ENCODE measurements around the gene RABIF. TPM values are rescaled to one million over a fixed set of nuclear protein-coding genes. Genes with fewer than 3 reads are reported as not detected.
A peak's percentile ranks its signal among the peaks of the same experiment; 100 is the strongest.
"Not testable (repeated sequence)": the region's sequence is repeated elsewhere in the genome, so short reads cannot be mapped to it uniquely, and the experiment has no call there.

The RABIF gene
- 10 to 100 TPM in 3 of 4 donors, 1 to 10 TPM in 1; 7.8 to 11.2 (median 10.3) TPM for polyA plus RNA-seq
- long read RNA-seq, donor 1 = 0 reads
- long read RNA-seq, donor 2, partial matches to known transcripts = 0 of 2 reads
- long read RNA-seq, donor 2, other reads (novel, unspliced or antisense) = 0 of 2 reads
- long read RNA-seq, donor 3, transcript RABIF-201 (2 exons, 2,430 nt) = major isoform, 11 of 11 reads
- long read RNA-seq, donor 3, partial matches to known transcripts = 0 of 11 reads
- long read RNA-seq, donor 3, other reads (novel, unspliced or antisense) = 0 of 11 reads
- long read RNA-seq, donor 4, partial matches to known transcripts = 0 of 1 reads
- long read RNA-seq, donor 4, other reads (novel, unspliced or antisense) = 0 of 1 reads
- long read RNA-seq, donor 5, partial matches to known transcripts = 0 of 4 reads
- long read RNA-seq, donor 5, other reads (novel, unspliced or antisense) = 0 of 4 reads
- long read RNA-seq, donor 6, transcript RABIF-201 (2 exons, 2,430 nt) = major isoform, 5 of 5 reads
- long read RNA-seq, donor 6, partial matches to known transcripts = 0 of 5 reads
- long read RNA-seq, donor 6, other reads (novel, unspliced or antisense) = 0 of 5 reads
- long read RNA-seq, donor 7 = 0 reads
- long read RNA-seq, donor 8, partial matches to known transcripts = 0 of 3 reads
- long read RNA-seq, donor 8, other reads (novel, unspliced or antisense) = 0 of 3 reads
- long read RNA-seq, donor 9, partial matches to known transcripts = 0 of 3 reads
- long read RNA-seq, donor 9, other reads (novel, unspliced or antisense) = 0 of 3 reads
- long read RNA-seq, donor 10, transcript RABIF-201 (2 exons, 2,430 nt) = major isoform, 11 of 11 reads
- long read RNA-seq, donor 10, partial matches to known transcripts = 0 of 11 reads
- long read RNA-seq, donor 10, other reads (novel, unspliced or antisense) = 0 of 11 reads

DNA sequence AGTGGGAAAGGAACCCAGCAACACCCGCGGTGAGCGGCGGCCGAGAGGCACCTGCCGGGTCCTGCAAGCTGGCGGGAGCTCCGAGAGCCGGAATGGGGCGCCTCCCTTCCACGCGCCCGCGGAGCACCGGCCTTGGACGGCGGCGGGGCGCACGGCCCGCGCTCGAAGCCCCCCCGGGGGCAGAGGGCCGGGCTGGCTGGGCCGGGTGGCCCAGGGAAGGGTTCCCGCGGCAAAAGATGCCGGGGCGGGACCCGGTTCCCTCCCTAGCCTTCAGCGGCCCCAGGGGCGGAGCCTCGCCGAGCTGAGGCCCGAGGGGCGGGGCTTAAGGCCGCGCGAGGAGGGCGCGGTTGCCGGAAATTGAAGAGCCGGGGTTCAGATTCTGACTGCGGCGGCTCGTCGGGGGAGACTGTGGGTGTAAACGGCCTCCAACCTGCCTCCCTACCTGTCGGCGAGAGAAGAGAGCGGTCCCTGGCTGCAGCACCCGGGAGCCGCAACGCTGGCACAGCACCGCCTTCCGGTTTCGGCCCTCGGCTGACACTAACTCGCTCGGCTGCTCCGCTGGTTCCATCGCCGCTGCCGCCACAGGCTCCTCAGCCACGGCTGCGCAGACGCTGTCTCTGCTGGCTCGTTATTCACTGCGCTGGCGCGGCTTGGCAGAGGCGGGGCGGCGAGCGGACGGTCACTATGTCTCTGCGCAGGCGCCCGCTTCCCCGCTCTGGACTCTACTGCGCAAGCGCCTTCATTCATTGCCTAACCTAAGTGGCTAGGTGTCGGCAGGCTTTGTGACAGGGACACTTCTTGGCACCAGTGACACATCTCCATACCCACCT, at the start of gene RABIF:
Gene RABIF (minus strand): TSS at position 619 of the 830 bp plus-strand sequence. CDS start 51 bp downstream, at position 568.
- peak within 1 kb of the TSS; percentile 70 to 96 (median 76) for H3K4me3 ChIP-seq (ENCODE audit: low read depth in 1 of 3, low read length in 3 of 3)
- H3K9me3 ChIP-seq (ENCODE audit: control insufficient read depth in 2 of 2, insufficient read depth in 1 of 2, low read depth in 1 of 2, low read length in 1 of 2) = no peaks in the 10 kb centered on the region
- peaks cover 0 to 5% (median 4%) of the 10 kb centered on the region in 3 donors for H3K4me1 ChIP-seq (ENCODE audit: control insufficient read depth in 3 of 3, insufficient read depth in 2 of 3, low read depth in 1 of 3, low read length in 2 of 3)
- H3K27ac ChIP-seq (ENCODE audit: low read depth in 1 of 3, low read length in 2 of 3) = peak within 1 kb of the TSS; percentile 90 to 99 (median 96)
- WGBS, 3 donors = 0% methylated on average over 65 to 84 of the region's 84 CpGs
- DNase-seq (peak; percentile 97), FAIRE-seq (no peak)
- peaks cover 0 to 17% (median 13%) of the 10 kb centered on the region in 3 donors for H3K36me3 ChIP-seq (ENCODE audit: control insufficient read depth in 3 of 3, insufficient read depth in 2 of 3, low read depth in 1 of 3, low read length in 3 of 3)
- no peaks in the 10 kb centered on the region for H3K27me3 ChIP-seq (ENCODE audit: control insufficient read depth in 3 of 3, insufficient read depth in 3 of 3, low read length in 3 of 3)

DNA sequence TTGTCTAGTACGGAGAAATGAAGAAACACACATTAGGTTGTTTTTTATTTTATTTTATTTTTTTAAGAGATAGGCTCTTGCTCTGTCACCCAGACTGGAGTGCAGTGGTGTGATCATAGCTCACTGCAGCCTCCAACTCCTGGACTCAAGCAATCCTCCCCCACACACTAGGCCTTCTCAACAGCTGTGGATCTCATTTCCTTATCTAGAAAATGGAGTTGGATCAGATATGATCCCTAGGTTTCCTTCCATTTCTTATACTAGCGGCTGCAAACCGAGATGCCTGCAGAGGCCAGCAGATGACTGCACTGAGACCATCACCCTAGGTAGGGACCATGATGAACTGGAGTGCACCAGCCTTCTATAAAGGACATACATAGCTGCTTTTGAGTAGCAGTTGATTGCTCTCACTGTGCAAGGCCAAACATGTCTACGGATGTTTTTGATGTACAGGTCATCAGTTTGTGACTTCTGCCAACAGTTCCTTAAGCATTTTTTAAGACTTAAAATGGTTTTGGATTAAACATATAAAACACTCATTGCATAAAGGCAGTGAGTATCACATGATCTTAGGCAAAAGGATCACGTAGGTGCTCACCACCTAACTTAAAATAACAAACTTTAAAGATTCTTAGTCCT, 49.5 kb upstream of the RABIF start:
- WGBS, 3 donors = 84 to 94% (median 84%) methylated on average over 5 of the region's 5 CpGs
- DNase-seq (no peak), FAIRE-seq (no peak)
- Histone ChIP-seq H3K4me3 (ENCODE audit: low read depth in 1 of 3, low read length in 3 of 3) (no peak overlapping the region), H3K27ac (ENCODE audit: low read depth in 1 of 3, low read length in 2 of 3) (no peak overlapping the region), H3K36me3 (ENCODE audit: control insufficient read depth in 3 of 3, insufficient read depth in 2 of 3, low read depth in 1 of 3, low read length in 3 of 3) (peaks cover 14 to 18% (median 15%) of the 10 kb centered on the region in 3 donors), H3K9me3 (ENCODE audit: control insufficient read depth in 2 of 2, insufficient read depth in 1 of 2, low read depth in 1 of 2, low read length in 1 of 2) (no peaks in the 10 kb centered on the region), H3K27me3 (ENCODE audit: control insufficient read depth in 3 of 3, insufficient read depth in 3 of 3, low read length in 3 of 3) (no peaks in the 10 kb centered on the region), H3K4me1 (ENCODE audit: control insufficient read depth in 3 of 3, insufficient read depth in 2 of 3, low read depth in 1 of 3, low read length in 2 of 3) (no peaks in the 10 kb centered on the region)

DNA sequence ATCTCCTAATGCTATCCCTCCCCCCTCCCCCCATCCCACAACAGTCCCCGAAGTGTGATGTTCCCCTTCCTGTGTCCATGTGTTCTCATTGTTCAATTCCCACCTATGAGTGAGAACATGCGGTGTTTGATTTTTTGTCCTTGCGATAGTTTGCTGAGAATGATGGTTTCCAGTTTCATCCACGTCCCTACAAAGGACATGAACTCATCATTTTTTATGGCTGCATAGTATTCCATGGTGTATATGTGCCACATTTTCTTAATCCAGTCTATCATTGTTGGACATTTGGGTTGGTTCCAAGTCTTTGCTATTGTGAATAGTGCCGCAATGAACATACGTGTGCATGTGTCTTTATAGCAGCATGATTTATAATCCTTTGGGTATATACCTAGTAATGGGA, 47.5 kb upstream of the RABIF start:
- H3K9me3 ChIP-seq (ENCODE audit: control insufficient read depth in 2 of 2, insufficient read depth in 1 of 2, low read depth in 1 of 2, low read length in 1 of 2); H3K36me3 ChIP-seq (ENCODE audit: control insufficient read depth in 3 of 3, insufficient read depth in 2 of 3, low read depth in 1 of 3, low read length in 3 of 3); H3K27me3 ChIP-seq (ENCODE audit: control insufficient read depth in 3 of 3, insufficient read depth in 3 of 3, low read length in 3 of 3); H3K4me3 ChIP-seq (ENCODE audit: low read depth in 1 of 3, low read length in 3 of 3); FAIRE-seq; DNase-seq; H3K4me1 ChIP-seq (ENCODE audit: control insufficient read depth in 3 of 3, insufficient read depth in 2 of 3, low read depth in 1 of 3, low read length in 2 of 3); H3K27ac ChIP-seq (ENCODE audit: low read depth in 1 of 3, low read length in 2 of 3): not testable (repeated sequence)
- WGBS, 3 donors = 83% methylated on average over 1 of the region's 6 CpGs; no CpG with 5 or more reads in 2 of the 3 donors

DNA sequence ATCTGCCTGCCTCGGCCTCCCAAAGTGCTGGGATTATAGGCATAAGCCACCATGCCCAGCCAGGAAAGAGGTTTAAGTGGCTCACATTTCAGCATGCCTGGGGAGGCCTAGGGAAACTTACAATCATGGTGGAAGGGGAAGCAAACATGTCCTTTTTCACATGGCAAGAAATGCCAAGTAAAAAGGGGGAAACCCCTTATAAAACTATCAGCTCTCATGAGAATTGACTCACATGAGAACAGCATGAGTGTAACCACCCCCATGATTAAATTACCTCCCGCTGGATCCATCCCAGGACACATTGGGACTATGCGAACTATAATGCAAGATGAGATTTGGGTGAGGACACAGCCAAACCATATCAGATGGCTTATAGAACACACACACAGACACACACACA, 46.9 kb upstream of the RABIF start:
- no peak overlapping the region for H3K4me3 ChIP-seq (ENCODE audit: low read depth in 1 of 3, low read length in 3 of 3)
- peaks cover 0 to 3% (median 2%) of the 10 kb centered on the region in 3 donors for H3K36me3 ChIP-seq (ENCODE audit: control insufficient read depth in 3 of 3, insufficient read depth in 2 of 3, low read depth in 1 of 3, low read length in 3 of 3)
- no peak for FAIRE-seq
- H3K4me1 ChIP-seq (ENCODE audit: control insufficient read depth in 3 of 3, insufficient read depth in 2 of 3, low read depth in 1 of 3, low read length in 2 of 3) = no peaks in the 10 kb centered on the region
- no peaks in the 10 kb centered on the region for H3K9me3 ChIP-seq (ENCODE audit: control insufficient read depth in 2 of 2, insufficient read depth in 1 of 2, low read depth in 1 of 2, low read length in 1 of 2)
- no peaks in the 10 kb centered on the region for H3K27me3 ChIP-seq (ENCODE audit: control insufficient read depth in 3 of 3, insufficient read depth in 3 of 3, low read length in 3 of 3)
- 66 to 73% (median 73%) methylated on average over 3 of the region's 3 CpGs for WGBS, 3 donors
- no peak for DNase-seq
- H3K27ac ChIP-seq (ENCODE audit: low read depth in 1 of 3, low read length in 2 of 3) = no peak overlapping the region

DNA sequence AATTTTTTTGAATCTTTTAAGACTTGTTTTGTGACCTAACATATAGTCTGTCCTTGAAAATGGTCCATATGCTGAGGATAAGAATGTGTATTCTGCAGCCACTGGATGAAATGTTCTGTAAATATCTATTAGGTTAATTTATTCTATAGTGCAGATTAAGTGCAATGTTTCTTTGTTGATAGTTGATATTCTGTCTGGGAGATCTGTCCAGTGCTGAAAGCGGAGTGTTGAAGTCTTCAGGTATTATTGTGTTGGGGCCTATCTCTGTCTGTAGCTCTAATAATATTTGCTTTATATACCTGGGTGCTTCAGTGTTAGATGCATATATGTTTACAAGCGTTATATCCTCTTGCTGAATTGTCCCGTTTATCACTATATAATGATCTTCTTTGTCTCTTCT, 45.8 kb upstream of the RABIF start:
- no peaks in the 10 kb centered on the region for H3K27me3 ChIP-seq (ENCODE audit: control insufficient read depth in 3 of 3, insufficient read depth in 3 of 3, low read length in 3 of 3)
- H3K36me3 ChIP-seq (ENCODE audit: control insufficient read depth in 3 of 3, insufficient read depth in 2 of 3, low read depth in 1 of 3, low read length in 3 of 3) = no peaks in the 10 kb centered on the region
- WGBS, 3 donors = 89 to 94% (median 90%) methylated on average over 3 of the region's 3 CpGs
- H3K4me3 ChIP-seq (ENCODE audit: low read depth in 1 of 3, low read length in 3 of 3) = no peak overlapping the region
- DNase-seq = no peak
- no peaks in the 10 kb centered on the region for H3K4me1 ChIP-seq (ENCODE audit: control insufficient read depth in 3 of 3, insufficient read depth in 2 of 3, low read depth in 1 of 3, low read length in 2 of 3)
- no peak overlapping the region for H3K27ac ChIP-seq (ENCODE audit: low read depth in 1 of 3, low read length in 2 of 3)
- no peaks in the 10 kb centered on the region for H3K9me3 ChIP-seq (ENCODE audit: control insufficient read depth in 2 of 2, insufficient read depth in 1 of 2, low read depth in 1 of 2, low read length in 1 of 2)
- FAIRE-seq = no peak

DNA sequence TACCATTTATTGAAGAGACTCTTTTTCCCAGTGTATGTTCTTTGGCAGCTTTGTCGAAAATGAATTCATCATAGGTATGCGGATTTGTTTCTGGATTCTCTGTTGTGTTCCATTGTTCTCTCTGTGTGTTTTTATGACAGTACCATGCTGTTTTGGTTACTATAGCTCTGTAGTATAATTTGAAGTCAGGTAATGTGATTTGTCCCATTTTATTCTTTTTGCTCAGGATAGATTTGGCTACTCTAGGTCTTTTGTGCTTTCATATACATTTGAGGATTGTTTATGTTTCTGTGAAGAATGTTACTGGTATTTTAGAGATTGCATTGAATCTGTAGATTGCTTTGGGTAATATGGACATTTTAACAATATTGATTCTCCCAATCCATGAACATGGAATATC, 43.5 kb upstream of the RABIF start:
- H3K4me3 ChIP-seq (ENCODE audit: low read depth in 1 of 3, low read length in 3 of 3) = no peak overlapping the region
- DNase-seq (no peak), FAIRE-seq (no peak)
- no peaks in the 10 kb centered on the region for H3K27me3 ChIP-seq (ENCODE audit: control insufficient read depth in 3 of 3, insufficient read depth in 3 of 3, low read length in 3 of 3)
- H3K9me3 ChIP-seq (ENCODE audit: control insufficient read depth in 2 of 2, insufficient read depth in 1 of 2, low read depth in 1 of 2, low read length in 1 of 2) = no peaks in the 10 kb centered on the region
- no peaks in the 10 kb centered on the region for H3K4me1 ChIP-seq (ENCODE audit: control insufficient read depth in 3 of 3, insufficient read depth in 2 of 3, low read depth in 1 of 3, low read length in 2 of 3)
- WGBS, 3 donors = 93 to 98% (median 94%) methylated on average over 2 of the region's 2 CpGs
- H3K36me3 ChIP-seq (ENCODE audit: control insufficient read depth in 3 of 3, insufficient read depth in 2 of 3, low read depth in 1 of 3, low read length in 3 of 3) = no peaks in the 10 kb centered on the region
- no peak overlapping the region for H3K27ac ChIP-seq (ENCODE audit: low read depth in 1 of 3, low read length in 2 of 3)

DNA sequence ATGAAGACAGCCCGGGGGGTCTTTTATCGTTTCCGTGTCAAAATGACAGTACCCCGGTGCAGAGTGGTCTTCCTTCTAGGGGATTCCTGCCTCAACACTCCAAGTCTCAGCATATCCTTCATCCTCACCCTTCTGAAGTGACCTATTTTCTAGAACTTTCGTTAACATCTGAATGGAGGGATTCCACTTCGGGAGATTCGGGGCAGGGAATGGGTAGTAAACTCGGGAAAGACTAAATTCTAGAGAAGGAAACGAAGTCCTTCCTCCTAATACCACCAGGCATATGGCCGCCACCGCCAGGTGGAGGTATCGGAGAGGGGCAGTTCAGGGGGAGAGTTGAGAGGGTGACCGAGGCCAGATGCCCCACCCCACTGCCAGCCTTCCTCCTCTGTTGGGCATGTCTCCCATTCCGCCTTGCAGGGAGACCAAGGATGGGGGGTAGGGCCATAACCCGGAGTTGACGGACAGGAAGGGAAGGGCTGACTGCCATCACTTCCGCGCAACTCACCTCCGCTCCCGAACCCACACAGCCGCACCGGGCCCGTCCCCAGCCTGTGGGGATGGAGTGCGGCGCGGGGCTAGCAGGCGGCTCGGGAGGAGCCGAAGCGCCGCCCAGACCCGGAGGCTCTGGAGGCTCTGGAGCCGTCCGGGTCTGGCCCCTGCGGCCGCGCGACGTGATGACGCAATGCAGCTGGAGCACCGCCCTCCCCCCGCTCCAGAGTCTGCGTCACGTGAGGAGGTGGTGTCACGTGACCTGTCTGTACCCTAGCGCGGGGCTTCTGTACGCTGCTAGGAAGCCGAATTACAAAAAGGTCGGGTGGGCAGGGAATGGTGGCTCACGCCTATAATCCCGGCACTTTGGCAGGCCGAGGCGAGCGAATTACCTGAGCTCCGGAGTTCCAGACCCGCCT, 37.9 kb upstream of the RABIF start, which contains the start of gene KLHL12:
Gene KLHL12 (minus strand): TSS at position 654 of the 911 bp plus-strand sequence. CDS start 2,072 bp downstream, outside the sequence.
- DNase-seq (peak; percentile 95 to 99), FAIRE-seq (no peak)
- no peaks in the 10 kb centered on the region for H3K9me3 ChIP-seq (ENCODE audit: control insufficient read depth in 2 of 2, insufficient read depth in 1 of 2, low read depth in 1 of 2, low read length in 1 of 2)
- H3K4me3 ChIP-seq (ENCODE audit: low read depth in 1 of 3, low read length in 3 of 3) = peak within 1 kb of the TSS; percentile 62 to 98 (median 80)
- H3K4me1 ChIP-seq (ENCODE audit: control insufficient read depth in 3 of 3, insufficient read depth in 2 of 3, low read depth in 1 of 3, low read length in 2 of 3) = no peaks in the 10 kb centered on the region
- WGBS, 3 donors = 0 to 1% (median 0%) methylated on average over 51 to 57 of the region's 57 CpGs
- H3K27me3 ChIP-seq (ENCODE audit: control insufficient read depth in 3 of 3, insufficient read depth in 3 of 3, low read length in 3 of 3) = no peaks in the 10 kb centered on the region
- peaks cover 0 to 3% (median 0%) of the 10 kb centered on the region in 3 donors for H3K36me3 ChIP-seq (ENCODE audit: control insufficient read depth in 3 of 3, insufficient read depth in 2 of 3, low read depth in 1 of 3, low read length in 3 of 3)
- H3K27ac ChIP-seq (ENCODE audit: low read depth in 1 of 3, low read length in 2 of 3) = peak within 1 kb of the TSS; percentile 77 to 99 (median 98)

All from small intestine (tissue), 16 donors.